GM18499 (cell line): ENCODE results near the gene PHIP.
A peak's percentile ranks its signal among the peaks of the same experiment; 100 is the strongest.

Source experiments
- ATAC-seq: cut with Tn5 transposase; IDR thresholded peaks from one replicate; pipeline ENCODE4 v1.9.1; 2021; ENCODE audit warnings: moderate number of reproducible peaks; ENCODE audit not compliant: insufficient read depth, unreplicated experiment

PHIP gene

GRCh38 chr6:79072640-79073181 lies 5.3 kb downstream of the PHIP start:
- ATAC-seq: peak; percentile 32

GRCh38 chr6:79071547-79071946 lies 6.5 kb downstream of the PHIP start:
- no peak for ATAC-seq

GRCh38 chr6:79070206-79070825 lies 7.7 kb downstream of the PHIP start:
- peak; percentile 66 for ATAC-seq

- ATAC-seq: no peak
Observed at GRCh38 chr6:79066828-79067227, 11.2 kb downstream of the PHIP start.

- ATAC-seq: no peak
Observed at GRCh38 chr6:79066330-79066729, 11.7 kb downstream of the PHIP start.

- no peak for ATAC-seq
Observed at GRCh38 chr6:79065232-79065631, 12.8 kb downstream of the PHIP start.

GRCh38 chr6:79064635-79065034 lies 13.4 kb downstream of the PHIP start:
- no peak for ATAC-seq

- ATAC-seq: no peak
Observed at GRCh38 chr6:79062708-79063107, 15.3 kb downstream of the PHIP start.

- ATAC-seq: no peak
Observed at GRCh38 chr6:79057746-79058145, 20.3 kb downstream of the PHIP start.

- ATAC-seq: no peak
Observed at GRCh38 chr6:79056226-79056625, 21.8 kb downstream of the PHIP start.

GRCh38 chr6:79048611-79049010 lies 29.4 kb downstream of the PHIP start:
- no peak for ATAC-seq

GRCh38 chr6:79047072-79047471 lies 31.0 kb downstream of the PHIP start:
- ATAC-seq: no peak

GRCh38 chr6:79045966-79046365 lies 32.1 kb downstream of the PHIP start:
- no peak for ATAC-seq

- no peak for ATAC-seq
Observed at GRCh38 chr6:79042799-79043126, 35.3 kb downstream of the PHIP start.

- peak; percentile 89 for ATAC-seq
Observed at GRCh38 chr6:79042088-79042798, 35.8 kb downstream of the PHIP start.

- peak; percentile 79 for ATAC-seq
Observed at GRCh38 chr6:79040083-79040482, 38.0 kb downstream of the PHIP start.

GRCh38 chr6:79038061-79038460 lies 40.0 kb downstream of the PHIP start:
- no peak for ATAC-seq

- no peak for ATAC-seq
Observed at GRCh38 chr6:79034865-79035264, 43.2 kb downstream of the PHIP start.

GRCh38 chr6:79033279-79033678 lies 44.8 kb downstream of the PHIP start:
- no peak for ATAC-seq

GRCh38 chr6:79031821-79032590 lies 46.0 kb downstream of the PHIP start:
- no peak for ATAC-seq

- no peak for ATAC-seq
Observed at GRCh38 chr6:79030511-79030910, 47.5 kb downstream of the PHIP start.
